Measurements from ENCODE around the gene PATJ.

GRCh38 chr1:61842863-61843514, 100.7 kb downstream of the PATJ start:
- TF ChIP-seq EP300 (IDR thresholded peaks at IDR 0.05) (no peak), POLR2A (IDR thresholded peaks at IDR 0.05) (no peak)

Measured in tibial nerve (tissue), 3 donors.